HT-29 (cell line): ENCODE results near the gene LCP1. TPM values are rescaled to one million over a fixed set of nuclear protein-coding genes. Genes with fewer than 3 reads are reported as not detected.

Experiments
- DNase-seq: peaks from one replicate; pipeline ENCODE4 v3.0.0-alpha.2; 2015; ENCODE audit warnings: low spot score
- total RNA-seq: library from RNA; depleted of rRNA; stranded (reverse); fragments of >200 nt; shearing (Covaris generic); gene quantifications from 2 replicates; pipeline ENCODE4 v1.2.3, GENCODE V29; 2014

The LCP1 gene
- total RNA-seq, 1 experiment from 2014 or later: not detected

DNA sequence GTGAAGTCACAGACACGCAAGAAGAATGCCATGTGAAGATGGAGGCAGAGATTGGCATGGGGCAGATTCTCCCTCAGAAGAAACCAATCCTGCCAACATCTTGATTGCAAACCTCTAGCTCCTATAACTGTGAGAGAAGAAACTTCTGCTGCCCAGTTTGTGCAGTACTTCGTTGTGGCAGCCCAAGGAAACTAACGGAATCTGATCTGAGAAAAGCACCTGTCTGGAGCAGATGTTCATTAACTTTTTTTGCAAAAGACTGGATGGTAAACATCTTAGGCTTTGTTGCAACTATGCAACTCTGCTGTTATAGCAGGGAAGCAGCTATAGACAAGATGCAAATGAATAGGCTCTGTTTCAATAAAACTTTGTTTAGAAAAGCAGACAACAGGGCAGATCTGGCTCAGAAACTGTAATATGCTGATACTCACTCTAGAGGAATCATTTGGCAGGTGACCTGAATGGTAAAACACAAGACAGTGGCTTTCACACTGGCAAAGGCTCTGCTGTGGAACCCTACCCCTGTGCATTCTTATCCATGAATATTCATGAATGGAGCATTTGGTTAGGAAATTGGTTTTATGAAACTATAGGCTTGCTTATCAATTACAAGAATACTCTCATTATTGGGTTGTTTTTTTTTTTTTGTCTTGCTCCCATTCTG, 51.9 kb downstream of the LCP1 start:
- no peak for DNase-seq

DNA sequence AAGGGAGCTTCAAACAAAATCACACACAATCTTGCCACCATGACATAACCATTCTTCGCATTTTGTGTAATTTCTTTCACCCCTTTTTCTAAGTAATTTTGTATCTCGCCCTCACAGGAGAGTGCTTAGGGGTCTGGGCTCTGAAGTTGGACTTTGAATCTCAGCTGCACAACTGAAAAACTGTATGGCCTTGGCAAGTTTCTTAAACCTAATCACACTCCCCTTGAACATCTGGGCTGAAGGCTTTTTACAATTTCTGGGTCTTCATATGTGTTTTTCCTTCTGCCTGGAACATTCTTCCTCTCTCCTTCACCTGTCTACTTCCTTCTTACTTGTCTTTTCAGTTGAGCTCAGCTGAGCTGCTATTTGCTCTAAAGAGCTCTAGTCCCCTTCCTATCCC, 52.9 kb downstream of the LCP1 start:
- no peak for DNase-seq

DNA sequence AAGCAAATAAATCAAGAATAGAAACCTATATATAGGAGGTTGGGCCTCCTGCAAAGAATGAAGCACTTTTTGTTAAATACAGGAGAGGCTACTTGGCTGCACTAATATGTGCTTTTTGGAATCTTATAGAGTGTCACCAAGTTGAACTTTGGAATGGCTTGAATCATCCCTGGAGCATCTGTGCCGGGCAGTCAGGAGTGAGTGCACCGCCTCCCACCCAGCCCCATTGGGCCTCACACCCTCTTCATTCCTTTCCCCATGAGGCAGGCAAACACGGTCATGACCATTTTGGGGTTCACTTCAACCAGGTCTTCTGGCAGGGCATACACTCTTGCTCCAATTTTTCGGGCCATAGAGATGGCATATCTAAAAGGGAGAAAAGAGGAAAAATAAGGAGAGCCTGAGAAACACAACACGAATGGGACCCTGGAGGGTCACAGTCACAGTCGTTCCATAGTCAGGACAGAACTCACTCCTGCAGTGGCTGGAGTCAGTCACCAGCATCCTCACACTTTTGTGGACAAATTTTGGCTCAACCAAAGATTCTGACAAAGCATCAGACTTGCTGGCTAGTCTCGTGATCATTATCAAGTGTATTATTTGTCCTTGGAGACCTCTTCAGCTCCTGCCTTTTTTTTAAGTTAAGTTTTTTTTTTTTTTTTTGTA, 54.5 kb downstream of the LCP1 start:
- no peak for DNase-seq

DNA sequence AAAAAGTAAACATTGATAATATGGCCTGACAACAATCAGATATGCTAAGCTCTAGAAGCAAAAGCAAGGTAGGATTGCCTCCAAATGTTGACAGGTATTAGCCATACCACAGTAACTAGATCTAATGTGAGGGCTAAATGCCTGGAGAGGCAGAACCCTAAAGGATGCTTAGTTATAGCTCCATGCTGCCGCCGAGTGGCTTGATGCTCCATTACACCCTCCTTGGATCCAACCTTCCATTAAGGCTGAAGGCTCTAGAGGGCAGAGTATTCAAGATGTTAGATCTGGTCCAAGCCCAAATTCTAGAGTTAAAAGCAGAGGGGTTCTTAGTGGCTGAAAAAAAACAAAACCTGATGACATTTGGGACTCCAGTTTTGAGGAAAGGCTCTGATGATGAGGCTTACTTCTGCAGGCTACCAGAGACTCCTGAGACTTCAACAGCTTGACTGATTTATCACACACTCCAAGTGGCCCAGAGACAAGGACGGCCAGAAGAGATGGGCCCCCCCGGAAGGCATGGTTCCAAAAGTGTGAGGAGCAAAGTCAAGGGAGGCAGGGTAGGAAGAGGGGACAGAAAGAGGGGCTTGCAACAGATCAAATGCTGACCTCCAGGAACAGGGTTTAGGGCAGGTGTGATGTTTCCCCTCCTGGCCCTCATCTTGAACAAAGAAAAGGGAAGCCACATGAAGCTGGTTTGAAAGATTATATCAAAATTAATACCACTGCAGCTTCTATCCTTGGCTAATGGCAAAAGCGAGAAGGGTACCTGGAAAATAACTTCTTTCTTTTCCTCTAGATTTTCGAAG, 55.2 kb downstream of the LCP1 start:
- peak; percentile 95 for DNase-seq

DNA sequence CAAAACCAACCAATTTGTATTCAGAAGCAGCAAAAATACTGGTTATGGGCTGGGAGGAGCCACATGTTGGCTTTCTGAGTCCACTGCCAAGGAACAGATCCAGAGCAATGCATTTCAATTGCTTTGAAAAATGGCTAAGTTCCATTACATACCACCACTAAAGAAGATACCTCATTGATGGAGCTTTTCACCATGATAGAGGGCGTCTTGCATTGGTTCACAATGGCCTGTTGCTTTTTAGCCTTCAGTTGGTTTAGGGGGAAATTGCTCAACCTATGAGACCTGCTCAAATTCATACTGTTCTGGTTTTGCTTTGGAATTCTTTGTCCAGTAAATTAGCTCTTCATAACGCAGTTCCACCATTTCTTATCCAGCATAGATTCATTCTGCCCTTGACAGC, 55.9 kb downstream of the LCP1 start:
- DNase-seq: no peak

DNA sequence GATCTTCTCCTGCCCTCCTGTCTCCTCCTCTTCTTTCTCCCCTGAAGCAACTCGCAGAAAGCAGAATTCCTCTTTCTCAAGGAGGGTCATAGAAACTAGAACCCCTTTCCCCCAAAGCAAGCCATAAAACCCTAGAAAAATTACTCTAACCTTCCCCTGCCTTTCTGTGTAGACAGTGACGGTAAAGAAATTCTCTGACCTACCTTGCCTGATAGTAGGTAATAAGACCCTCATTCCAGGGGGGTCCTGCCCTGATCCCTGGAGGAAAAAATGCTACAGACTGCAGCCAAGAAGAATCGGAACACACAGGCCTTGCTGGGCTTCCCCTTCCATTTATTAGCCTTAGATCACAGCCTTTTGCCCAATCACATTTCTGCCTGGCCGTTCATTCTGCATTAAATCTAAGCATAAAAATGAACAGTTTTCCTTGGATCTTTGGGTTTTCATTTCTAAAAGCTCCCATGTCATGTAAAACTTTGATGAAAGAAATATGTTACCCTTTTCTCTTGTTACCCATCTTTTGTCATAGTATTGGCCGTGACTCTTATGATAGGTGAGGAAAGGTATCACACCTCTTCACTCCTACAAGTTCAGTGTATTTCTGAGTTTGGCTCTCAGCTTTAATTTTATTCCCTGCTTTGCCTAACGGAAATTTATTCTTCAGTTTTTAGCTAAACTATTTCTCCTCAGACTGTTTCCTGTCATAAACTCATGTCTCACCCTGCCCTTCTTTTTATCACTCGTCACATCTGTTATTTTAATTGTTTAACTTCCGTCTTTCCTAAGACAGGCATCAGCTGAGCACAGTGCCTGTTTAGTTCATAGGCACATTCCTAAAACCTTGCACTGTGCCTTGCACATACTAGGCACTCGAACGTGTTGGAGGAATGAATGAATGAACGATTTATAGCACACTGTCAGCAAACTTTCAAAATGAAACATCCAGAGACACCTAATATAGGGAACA, 56.7 kb downstream of the LCP1 start:
- peak; percentile 40 for DNase-seq

DNA sequence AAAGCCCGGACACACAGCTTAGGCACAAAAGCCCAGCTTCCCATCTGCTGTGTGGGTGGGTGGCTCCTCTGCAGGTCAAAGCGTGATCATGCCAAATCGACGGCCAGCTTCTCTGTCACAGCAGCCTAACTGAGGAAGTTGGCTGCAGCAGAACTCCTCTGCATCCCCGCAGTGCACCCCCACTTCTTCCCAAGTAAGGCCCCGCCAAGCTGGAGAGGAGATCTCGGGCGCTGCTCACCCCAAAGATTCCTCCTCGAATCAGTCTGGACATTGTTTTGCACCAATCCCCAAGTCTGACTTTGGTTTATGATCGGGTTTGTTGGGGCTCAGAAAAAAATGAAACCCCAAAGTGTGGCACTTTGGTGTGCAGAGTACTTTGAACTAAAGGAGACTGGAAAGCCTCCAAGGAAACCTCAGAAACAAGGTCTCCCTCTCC, 57.4 kb downstream of the LCP1 start:
- no peak for DNase-seq

DNA sequence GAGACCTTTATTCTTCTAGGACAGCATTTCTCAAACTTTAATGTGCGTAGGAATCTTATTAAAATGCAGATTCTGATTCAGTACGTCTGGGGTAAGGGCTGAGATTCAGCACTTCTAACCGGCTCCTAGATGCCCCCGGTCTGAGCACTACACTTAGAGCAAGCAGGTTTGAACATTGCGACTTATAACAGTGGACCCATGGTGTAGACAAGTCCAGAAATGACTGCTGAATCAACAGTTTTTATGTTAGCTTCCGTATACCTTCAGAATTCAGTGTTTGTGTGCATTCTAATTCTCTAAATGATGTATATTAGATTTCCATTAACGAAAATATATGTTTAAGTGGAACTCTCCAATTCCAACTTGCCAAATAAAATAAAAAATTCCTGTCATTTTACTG, 59.7 kb downstream of the LCP1 start:
- DNase-seq: no peak

DNA sequence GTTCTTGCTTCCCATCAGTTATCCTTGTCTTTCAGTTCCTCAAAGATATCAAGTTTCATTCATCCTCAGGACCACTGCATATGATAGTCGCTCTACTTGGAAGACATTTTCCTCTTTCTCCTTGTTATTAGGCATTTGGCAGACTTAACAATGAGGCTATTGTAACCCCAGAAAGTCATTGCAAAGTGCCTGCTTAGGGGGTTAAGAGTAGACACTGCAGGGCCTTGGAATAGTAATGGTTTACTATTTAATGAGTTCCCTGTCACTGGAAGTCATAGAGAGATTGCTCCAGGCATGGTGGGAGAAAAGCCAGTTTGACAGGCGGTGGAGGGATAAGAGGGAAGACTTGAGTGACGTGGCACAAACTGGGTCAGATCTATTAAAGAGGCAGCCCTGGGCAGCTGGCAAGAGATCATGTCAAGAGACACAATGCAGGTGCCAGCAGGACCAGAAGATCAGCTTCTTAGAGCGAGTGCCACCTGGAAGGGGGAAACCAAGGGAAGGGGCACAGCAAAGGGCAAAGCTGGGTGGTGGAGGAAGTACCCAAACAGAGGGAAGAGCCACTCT, 60.3 kb downstream of the LCP1 start:
- DNase-seq: peak; percentile 26

DNA sequence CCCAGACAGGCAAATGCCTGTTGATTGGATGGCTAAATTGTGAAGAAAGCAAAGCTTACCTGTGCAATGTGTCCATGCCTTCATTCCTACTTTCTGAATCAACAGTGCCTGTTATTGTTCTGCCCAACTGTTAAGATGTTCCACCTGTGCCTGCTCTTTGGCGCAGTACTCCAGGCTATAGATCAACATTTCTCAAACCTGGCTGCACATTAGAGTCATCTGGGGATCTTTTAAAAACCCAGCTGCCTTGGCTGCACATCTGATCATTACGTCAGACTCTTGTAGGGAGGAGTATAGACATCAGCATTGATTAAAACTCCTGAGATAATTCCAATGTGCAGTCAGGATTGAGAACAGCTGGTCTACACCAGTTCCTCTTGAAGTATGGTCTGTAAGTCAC, 60.9 kb downstream of the LCP1 start:
- no peak for DNase-seq

DNA sequence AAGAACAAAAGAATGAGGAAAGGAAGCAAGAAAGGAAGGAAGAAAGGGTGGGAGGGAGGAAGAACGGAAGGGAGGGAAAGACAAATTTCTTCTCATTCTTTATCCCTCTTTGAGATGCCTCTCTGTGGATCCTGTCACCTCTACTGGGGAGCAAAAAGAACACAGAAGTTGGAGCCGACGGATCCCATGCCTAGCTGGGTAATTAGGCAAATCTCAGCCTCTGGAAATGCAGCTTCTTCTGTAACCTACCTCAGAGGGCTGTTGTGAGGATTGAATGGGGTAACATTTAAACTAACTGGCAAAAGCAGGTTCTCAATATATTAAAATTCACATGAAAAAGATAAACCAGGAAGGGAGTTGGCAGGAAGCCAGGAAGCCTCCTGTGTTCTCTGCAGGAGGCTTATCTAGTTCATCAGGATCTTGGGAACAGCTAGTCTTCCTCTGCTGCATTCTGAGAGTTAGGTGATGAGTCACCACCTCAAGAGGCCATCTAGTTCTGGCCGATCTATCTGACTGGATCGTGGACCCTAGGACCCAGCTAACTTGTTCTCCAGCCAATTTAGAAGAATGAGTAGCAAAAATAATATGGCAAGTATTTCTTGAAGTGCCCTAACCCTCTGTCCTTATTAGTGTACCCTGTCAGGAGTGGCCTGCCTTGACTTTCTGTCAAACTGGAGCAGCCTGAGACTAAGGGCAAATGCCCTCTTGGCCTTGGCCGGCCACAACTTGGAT, 61.9 kb downstream of the LCP1 start:
- DNase-seq: peak; percentile 58

DNA sequence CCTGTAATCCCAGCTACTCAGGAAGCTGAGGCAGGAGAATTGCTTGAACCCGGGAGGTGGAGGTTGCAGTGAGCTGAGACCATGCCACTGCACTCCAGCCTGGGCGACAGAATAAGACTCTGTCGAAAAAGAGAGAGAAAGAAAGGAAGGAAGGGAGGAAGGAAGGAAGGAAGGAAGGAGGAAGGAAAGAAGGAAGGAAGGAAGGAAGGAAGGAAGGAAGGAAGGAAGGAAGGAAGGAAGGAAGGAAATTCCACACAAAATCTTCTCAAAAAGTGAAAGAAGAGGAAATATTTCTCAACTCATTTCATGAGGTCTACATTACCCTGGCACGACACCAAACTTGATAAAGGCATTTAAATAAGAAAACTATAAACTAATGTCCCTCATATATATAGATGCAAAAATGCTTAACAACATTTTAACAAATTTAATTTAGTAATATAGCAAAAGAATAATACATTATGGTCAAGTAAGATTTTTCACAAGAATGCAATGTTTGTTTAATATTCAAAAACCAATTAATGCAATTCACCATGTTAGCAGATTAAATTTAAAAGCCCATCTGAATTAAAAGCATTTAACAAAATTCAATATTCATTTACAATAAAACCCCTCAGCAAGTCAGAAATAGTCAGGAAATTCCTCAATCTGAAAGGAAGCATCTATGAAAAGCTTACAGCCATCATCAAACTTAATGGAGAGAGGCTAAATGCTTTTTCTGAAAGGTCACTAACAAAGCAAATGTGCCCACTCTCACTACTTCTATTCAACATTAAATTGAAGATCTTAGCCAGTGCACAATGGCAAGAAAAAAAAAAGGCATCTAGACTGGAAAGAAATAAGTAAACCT, 65.1 kb downstream of the LCP1 start:
- DNase-seq: no peak

DNA sequence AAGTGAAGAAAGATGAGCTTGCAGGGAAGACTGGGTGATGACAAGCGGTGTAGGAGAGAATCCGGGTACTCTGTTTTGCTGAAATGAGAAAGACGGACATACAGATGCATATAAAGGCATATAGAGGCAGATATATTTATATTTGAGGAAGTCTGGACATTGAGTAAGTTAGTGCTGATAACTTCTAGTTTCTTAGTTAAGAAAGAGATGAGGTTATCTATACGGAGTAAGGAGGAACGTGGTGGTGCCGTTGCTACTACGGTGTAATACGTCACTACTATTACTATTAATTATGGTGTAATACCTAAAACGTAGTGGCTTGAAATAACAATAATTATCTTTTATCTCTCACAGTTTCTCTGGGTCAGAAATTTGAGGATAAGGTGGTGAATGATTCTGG, 67.4 kb downstream of the LCP1 start:
- DNase-seq: no peak

DNA sequence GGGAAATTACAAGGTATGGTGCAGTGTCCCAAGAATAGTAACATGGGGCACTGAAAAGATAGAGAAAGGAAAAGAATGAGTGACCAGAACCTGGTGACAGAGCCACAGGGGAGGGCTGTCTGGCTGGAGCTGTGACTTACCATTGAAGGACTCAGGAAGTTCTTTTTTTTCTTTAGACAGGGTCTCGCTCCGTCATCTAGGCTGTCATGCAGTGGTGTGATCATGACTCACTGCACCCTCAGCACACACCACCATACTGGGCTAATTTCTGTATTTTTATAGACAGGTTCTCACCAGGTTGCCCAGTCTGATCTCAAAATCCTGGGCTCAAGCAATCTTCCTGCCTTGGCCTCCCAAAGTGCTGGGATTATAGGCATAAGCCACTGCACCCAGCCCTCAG, 68.4 kb downstream of the LCP1 start:
- no peak for DNase-seq

DNA sequence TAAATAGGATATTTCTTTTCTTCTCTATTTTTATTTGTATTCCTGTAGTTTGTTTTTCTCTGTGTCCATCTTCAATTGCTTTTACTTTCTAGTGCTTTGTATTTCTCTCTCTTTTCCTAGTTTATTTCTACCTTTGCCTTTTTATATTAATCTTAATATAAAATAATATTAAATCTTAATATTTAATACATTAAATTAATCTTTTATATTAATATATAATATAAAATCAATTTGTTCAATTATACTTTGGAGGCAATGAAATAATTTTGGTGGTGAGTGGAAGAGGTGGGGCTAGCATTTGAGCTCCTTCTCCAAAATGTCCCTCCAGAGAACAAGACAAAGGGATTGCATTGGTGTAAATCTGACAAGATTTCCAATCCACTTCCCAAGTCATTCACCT, 70.8 kb downstream of the LCP1 start:
- DNase-seq: no peak

DNA sequence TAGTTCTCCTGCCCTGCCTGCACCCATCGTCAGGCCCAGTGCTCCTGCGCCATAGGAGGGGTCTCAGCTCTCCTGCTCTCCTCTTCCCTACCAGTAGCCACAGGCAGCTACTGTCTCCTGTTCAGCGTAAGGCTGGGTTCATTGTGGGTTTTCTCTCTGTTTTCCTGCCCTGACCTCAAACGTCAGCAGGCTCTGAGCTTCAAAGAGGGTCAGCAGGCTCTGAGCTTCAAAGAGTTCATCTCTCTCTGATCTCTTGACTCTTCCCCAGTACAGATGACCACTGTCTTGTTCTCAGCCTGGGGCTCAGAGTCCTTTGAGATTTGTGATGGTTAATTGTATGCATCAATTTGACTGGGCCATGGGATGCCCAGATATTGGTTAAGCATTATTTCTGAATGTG, 72.5 kb downstream of the LCP1 start:
- DNase-seq: no peak

DNA sequence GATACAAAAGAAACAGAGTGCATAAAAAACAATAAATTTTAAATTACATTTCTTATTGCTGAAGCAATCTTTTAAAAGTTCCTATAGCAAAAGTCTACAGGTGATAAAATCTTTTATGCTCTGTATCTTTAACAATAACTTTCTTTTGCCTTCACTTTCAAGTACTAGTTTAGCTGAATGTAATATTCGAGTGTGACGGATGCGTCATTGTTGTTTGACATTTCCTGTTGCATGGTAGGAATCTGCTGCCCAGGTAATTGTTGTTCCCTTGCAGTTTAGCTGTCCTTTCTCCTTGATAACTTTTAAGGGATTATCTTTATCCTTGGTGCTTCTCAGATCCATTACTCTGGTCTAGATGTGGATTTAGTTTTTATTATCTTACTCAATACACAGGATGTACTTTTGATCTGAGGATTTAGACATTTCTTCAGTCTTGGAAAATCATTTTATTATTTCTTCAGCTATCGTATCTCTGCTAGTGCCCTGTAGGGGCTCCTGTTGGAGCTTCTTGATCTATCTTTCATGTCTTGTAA, 75.1 kb downstream of the LCP1 start:
- DNase-seq: no peak

DNA sequence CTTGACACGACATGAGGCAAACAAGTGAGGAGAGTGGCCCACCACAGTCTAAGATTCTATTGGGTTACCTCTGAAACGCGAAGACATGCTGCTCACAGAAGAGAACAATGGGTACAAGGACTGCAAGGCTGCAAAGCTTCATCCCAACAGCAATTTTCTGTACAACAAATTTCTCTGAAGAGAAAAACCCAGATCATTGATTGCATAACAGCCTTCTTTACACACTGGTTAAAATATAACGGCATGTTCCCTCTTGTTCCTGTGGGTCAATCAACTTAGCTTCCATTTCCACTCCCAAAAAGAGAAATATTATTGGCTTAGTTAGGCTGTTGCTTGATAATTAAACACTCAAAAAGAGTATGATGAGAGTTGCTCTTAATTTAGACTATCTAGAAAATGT, 77.1 kb downstream of the LCP1 start, which contains the start of gene CPB2:
Gene CPB2, minus strand, starts transcription at position 166 of the 400 bp plus-strand sequence. Its CDS starts 24 bp downstream, at position 142.
- DNase-seq: no peak

DNA sequence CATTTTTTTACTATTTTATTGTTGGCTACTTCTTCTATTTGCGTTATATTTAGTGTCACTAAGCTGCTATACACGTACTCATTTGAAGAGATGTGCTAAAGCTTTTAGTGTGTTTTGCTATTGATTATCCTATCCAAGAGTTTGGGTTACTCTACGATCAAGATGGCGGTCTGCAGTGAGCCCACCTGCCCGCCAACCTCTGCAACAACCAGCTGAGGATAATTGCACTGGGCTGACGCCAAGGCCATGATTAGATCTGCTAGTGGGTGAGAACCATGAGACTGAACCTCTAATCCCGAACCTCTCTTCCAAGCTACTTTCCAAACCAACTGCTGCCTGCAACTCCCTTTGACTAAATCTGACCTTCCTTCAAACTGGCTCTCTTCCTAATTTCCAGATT, 78.9 kb downstream of the LCP1 start:
- DNase-seq: no peak
